ENCODE results near the gene DUSP14. TPM values are rescaled to one million over a fixed set of nuclear protein-coding genes. Genes with fewer than 3 reads are reported as not detected.
"Not testable (repeated sequence)": the region's sequence is repeated elsewhere in the genome, so short reads cannot be mapped to it uniquely, and the experiment has no call there.

DUSP14 gene
- polyA plus RNA-seq, 3 donors = 0.24 to 1.6 (median 1.1) TPM

DNA sequence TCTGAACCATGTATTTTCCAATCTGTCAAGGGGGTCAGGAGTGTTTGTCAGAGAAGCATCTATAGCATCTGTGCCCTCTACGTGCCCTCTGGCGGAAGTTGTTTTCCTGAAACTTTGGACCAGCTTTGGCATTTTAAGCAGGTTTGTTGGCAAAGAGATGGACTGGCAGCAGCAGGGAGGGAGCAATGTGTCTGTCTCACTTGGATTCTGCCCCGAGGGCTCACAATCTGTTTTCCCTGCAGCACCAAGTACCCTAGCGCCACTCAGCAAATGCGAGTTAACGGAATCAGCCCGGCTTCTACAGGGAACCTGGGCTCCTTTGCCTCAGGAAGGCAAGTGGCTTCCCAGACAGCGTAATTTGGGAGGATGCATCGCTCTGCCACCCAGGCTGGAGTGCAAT lies 17.4 kb downstream of the DUSP14 start:
- H3K4me1 ChIP-seq (ENCODE audit: control insufficient read depth in 1 of 2, insufficient read depth in 2 of 2, low read length in 2 of 2) = no peaks in the 10 kb centered on the region
- no peaks in the 10 kb centered on the region for H3K79me2 ChIP-seq (ENCODE audit: insufficient read depth, low read length)
- DNase-seq = no peak
- no peaks in the 10 kb centered on the region for H3K36me3 Mint-ChIP-seq
- peaks cover 0 to 3% of the 10 kb centered on the region in 2 donors for H3K9me3 ChIP-seq (replicated peaks in 1 of 2; ENCODE audit: control insufficient read depth in 1 of 2, insufficient read depth in 1 of 2, low read length in 2 of 2)
- peaks cover 0 to 2% (median 0%) of the 10 kb centered on the region in 3 donors for H3K27me3 Mint-ChIP-seq (ENCODE audit: low read depth in 3 of 3)
- H2AFZ ChIP-seq (ENCODE audit: insufficient read depth, low read depth, low read length, poor library complexity, severe bottlenecking) = no peak overlapping the region
- H3K36me3 ChIP-seq (replicated peaks in 1 of 2; ENCODE audit: control insufficient read depth in 1 of 2, insufficient read depth in 2 of 2, low read length in 2 of 2) = no peaks in the 10 kb centered on the region
- no peak overlapping the region for H3K4me3 ChIP-seq (replicated peaks in 1 of 3; ENCODE audit: low read depth in 2 of 3, low read length in 3 of 3)
- no peak overlapping the region for H3K9ac ChIP-seq (ENCODE audit: insufficient read depth, low read length, poor library complexity, severe bottlenecking)
- intact Hi-C loops (cut with micrococcal nuclease) = no loop called here
- H3K27ac Mint-ChIP-seq = peak overlapping the region in 1 of 7 donors; percentile 38
- no peak overlapping the region for H3K4me2 ChIP-seq (replicated peaks; ENCODE audit: extremely low read depth, low read length, poor library complexity, severe bottlenecking)
- H3K27ac ChIP-seq (ENCODE audit: low read depth in 1 of 2, low read length in 2 of 2) = no peak overlapping the region
- no peaks in the 10 kb centered on the region for H4K20me1 ChIP-seq (ENCODE audit: insufficient read depth, low read length)
- H3K9me3 Mint-ChIP-seq = peaks cover 0 to 2% (median 0%) of the 10 kb centered on the region in 7 donors
- WGBS (ENCODE audit: insufficient coverage) = 96% methylated on average over 9 of the region's 9 CpGs
- no peaks in the 10 kb centered on the region for H3K27me3 ChIP-seq (ENCODE audit: control insufficient read depth in 2 of 2, insufficient read depth in 2 of 2, low read length in 2 of 2)
- no peak overlapping the region for H3K4me3 Mint-ChIP-seq
- H3K4me1 Mint-ChIP-seq = no peaks in the 10 kb centered on the region
- TF ChIP-seq, protein P1, sequence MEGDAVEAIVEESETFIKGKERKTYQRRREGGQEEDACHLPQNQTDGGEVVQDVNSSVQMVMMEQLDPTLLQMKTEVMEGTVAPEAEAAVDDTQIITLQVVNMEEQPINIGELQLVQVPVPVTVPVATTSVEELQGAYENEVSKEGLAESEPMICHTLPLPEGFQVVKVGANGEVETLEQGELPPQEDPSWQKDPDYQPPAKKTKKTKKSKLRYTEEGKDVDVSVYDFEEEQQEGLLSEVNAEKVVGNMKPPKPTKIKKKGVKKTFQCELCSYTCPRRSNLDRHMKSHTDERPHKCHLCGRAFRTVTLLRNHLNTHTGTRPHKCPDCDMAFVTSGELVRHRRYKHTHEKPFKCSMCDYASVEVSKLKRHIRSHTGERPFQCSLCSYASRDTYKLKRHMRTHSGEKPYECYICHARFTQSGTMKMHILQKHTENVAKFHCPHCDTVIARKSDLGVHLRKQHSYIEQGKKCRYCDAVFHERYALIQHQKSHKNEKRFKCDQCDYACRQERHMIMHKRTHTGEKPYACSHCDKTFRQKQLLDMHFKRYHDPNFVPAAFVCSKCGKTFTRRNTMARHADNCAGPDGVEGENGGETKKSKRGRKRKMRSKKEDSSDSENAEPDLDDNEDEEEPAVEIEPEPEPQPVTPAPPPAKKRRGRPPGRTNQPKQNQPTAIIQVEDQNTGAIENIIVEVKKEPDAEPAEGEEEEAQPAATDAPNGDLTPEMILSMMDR (IDR thresholded peaks at IDR 0.05) = no peak

- peaks cover 0 to 2% (median 2%) of the 10 kb centered on the region in 3 donors for H3K27me3 Mint-ChIP-seq (ENCODE audit: low read depth in 3 of 3)
- no peaks in the 10 kb centered on the region for H3K9me3 ChIP-seq (replicated peaks in 1 of 2; ENCODE audit: control insufficient read depth in 1 of 2, insufficient read depth in 1 of 2, low read length in 2 of 2)
- 99% methylated on average over 17 of the region's 17 CpGs for WGBS (ENCODE audit: insufficient coverage)
- no peaks in the 10 kb centered on the region for H3K9me3 Mint-ChIP-seq
- TF ChIP-seq, protein P1 (IDR thresholded peaks at IDR 0.05) = no peak
- H3K4me1 Mint-ChIP-seq = no peaks in the 10 kb centered on the region
- H3K9ac ChIP-seq (ENCODE audit: insufficient read depth, low read length, poor library complexity, severe bottlenecking) = no peak overlapping the region
- H3K4me1 ChIP-seq (ENCODE audit: control insufficient read depth in 1 of 2, insufficient read depth in 2 of 2, low read length in 2 of 2) = no peaks in the 10 kb centered on the region
- intact Hi-C loops (cut with micrococcal nuclease) = no loop called here
- H3K4me2 ChIP-seq (replicated peaks; ENCODE audit: extremely low read depth, low read length, poor library complexity, severe bottlenecking) = no peak overlapping the region
- peaks cover 7 to 28% of the 10 kb centered on the region in 2 donors for H3K36me3 ChIP-seq (replicated peaks in 1 of 2; ENCODE audit: control insufficient read depth in 1 of 2, insufficient read depth in 2 of 2, low read length in 2 of 2)
- H3K4me3 ChIP-seq (replicated peaks in 1 of 3; ENCODE audit: low read depth in 2 of 3, low read length in 3 of 3) = no peak overlapping the region
- H3K27ac Mint-ChIP-seq = peak overlapping the region in 1 of 7 donors; percentile 52
- no peak for DNase-seq
- H2AFZ ChIP-seq (ENCODE audit: insufficient read depth, low read depth, low read length, poor library complexity, severe bottlenecking) = no peak overlapping the region
- H4K20me1 ChIP-seq (ENCODE audit: insufficient read depth, low read length) = no peaks in the 10 kb centered on the region
- no peak overlapping the region for H3K27ac ChIP-seq (ENCODE audit: low read depth in 1 of 2, low read length in 2 of 2)
- peaks cover 2 to 13% of the 10 kb centered on the region in 2 donors for H3K36me3 Mint-ChIP-seq
- no peaks in the 10 kb centered on the region for H3K27me3 ChIP-seq (ENCODE audit: control insufficient read depth in 2 of 2, insufficient read depth in 2 of 2, low read length in 2 of 2)
- H3K4me3 Mint-ChIP-seq = no peak overlapping the region
- no peaks in the 10 kb centered on the region for H3K79me2 ChIP-seq (ENCODE audit: insufficient read depth, low read length)
These were observed 20.4 kb downstream of the DUSP14 start for GRCh38 chr17:37510056-37510455.

DNA sequence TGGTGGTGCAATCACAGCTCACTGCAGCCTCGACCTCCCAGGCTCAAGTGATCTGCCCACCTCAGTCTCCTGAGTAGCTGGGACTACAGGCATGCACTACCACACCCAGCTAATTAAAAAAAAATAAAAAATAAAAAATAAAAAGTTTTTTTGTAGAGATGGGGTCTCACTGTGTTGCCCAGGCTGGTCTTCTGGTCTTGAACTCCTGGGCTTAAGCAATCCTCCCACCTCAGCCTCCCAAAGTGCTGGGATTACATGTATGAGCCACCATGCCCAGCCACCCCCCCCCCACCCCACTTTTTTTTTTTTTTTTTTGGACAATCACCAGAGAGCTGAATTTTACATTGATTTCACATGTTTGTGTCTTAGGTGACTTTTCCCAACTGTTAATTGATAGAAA lies 22.0 kb downstream of the DUSP14 start:
- H3K9ac ChIP-seq (ENCODE audit: insufficient read depth, low read length, poor library complexity, severe bottlenecking); H3K4me3 Mint-ChIP-seq; H3K9me3 ChIP-seq (replicated peaks in 1 of 2; ENCODE audit: control insufficient read depth in 1 of 2, insufficient read depth in 1 of 2, low read length in 2 of 2); H3K4me1 ChIP-seq (ENCODE audit: control insufficient read depth in 1 of 2, insufficient read depth in 2 of 2, low read length in 2 of 2); intact Hi-C loops (cut with micrococcal nuclease); H4K20me1 ChIP-seq (ENCODE audit: insufficient read depth, low read length); H2AFZ ChIP-seq (ENCODE audit: insufficient read depth, low read depth, low read length, poor library complexity, severe bottlenecking); H3K4me2 ChIP-seq (replicated peaks; ENCODE audit: extremely low read depth, low read length, poor library complexity, severe bottlenecking); H3K4me3 ChIP-seq (replicated peaks in 1 of 3; ENCODE audit: low read depth in 2 of 3, low read length in 3 of 3); H3K9me3 Mint-ChIP-seq; H3K27ac ChIP-seq (ENCODE audit: low read depth in 1 of 2, low read length in 2 of 2); H3K79me2 ChIP-seq (ENCODE audit: insufficient read depth, low read length); H3K4me1 Mint-ChIP-seq; DNase-seq; H3K27me3 Mint-ChIP-seq (ENCODE audit: low read depth in 3 of 3); H3K27ac Mint-ChIP-seq; H3K27me3 ChIP-seq (ENCODE audit: control insufficient read depth in 2 of 2, insufficient read depth in 2 of 2, low read length in 2 of 2): not testable (repeated sequence)
- H3K36me3 Mint-ChIP-seq = peaks cover 12 to 29% of the 10 kb centered on the region in 2 donors
- no CpG with 5 or more reads among the region's 1 CpG for WGBS (ENCODE audit: insufficient coverage)
- H3K36me3 ChIP-seq (replicated peaks in 1 of 2; ENCODE audit: control insufficient read depth in 1 of 2, insufficient read depth in 2 of 2, low read length in 2 of 2) = peaks cover 14 to 44% of the 10 kb centered on the region in 2 donors
